Panc1 (cell line): ENCODE data around the gene LPIN3. TPM values are rescaled to one million over a fixed set of nuclear protein-coding genes. Genes with fewer than 3 reads are reported as not detected.

Source experiments
- ATAC-seq: fragments of 200-7000 bp; cut with Tn5 transposase; 2 replicates; pipeline ENCODE4 v1.9.1; 2020; ENCODE audit warnings: mild to moderate bottlenecking, moderate library complexity
- BruUV-seq: library from RNA; stranded (reverse); fragments of 400-500 nt; replicated peaks from 2 replicates; lab custom pipeline; 2021; lab: Mats Ljungman, UMichigan
- CTCF ChIA-PET: fragments of 300-600 bp; sonication (Branson Sonifier 250); formaldehyde crosslinking; loops from one replicate; lab custom pipeline; 2022; ENCODE audit warnings: antibody characterized with exemption; lab: Charles Lee
- POLR2A ChIA-PET: fragments of 300-600 bp; sonication (Branson Sonifier 250); formaldehyde crosslinking; loops from one replicate; lab custom pipeline; 2022; ENCODE audit warnings: antibody characterized with exemption; lab: Charles Lee
- DNase-seq: peaks from one replicate; pipeline ENCODE4 v3.0.0-alpha.2; 2010; ENCODE audit warnings: low read depth, low spot score
- H3K27ac ChIP-seq: 2 replicates; pipeline ENCODE4 v1.5.1; 2011; ENCODE audit warnings: mild to moderate bottlenecking, low read length, inconsistent platforms
- H3K27me3 ChIP-seq: fragments of 200-500 bp; sonication (Bioruptor generic); 2 replicates; pipeline ENCODE4 v1.6.0; 2014; ENCODE audit warnings: low read length, inconsistent platforms; ENCODE audit not compliant: control insufficient read depth, insufficient read depth
- H3K36me3 ChIP-seq: fragments of 200-500 bp; sonication (Bioruptor generic); 2 replicates; pipeline ENCODE4 v1.5.1; 2014; ENCODE audit warnings: inconsistent platforms, mild to moderate bottlenecking, low read length, moderate library complexity; ENCODE audit not compliant: control insufficient read depth, insufficient read depth
- H3K4me1 ChIP-seq: 2 replicates; pipeline ENCODE4 v1.5.1; 2011; ENCODE audit warnings: inconsistent platforms, mild to moderate bottlenecking, low read length, moderate library complexity; ENCODE audit not compliant: control insufficient read depth, insufficient read depth
- H3K4me3 ChIP-seq, 2 experiments: 2 replicates each; pipeline ENCODE4 v1.5.1; 2011 to 2012; ENCODE audit warnings: low read depth in 2 of 2, low read length in 2 of 2, mild to moderate bottlenecking in 2 of 2, inconsistent platforms in 1 of 2, moderate library complexity in 1 of 2
- H3K9me3 ChIP-seq: fragments of 200-500 bp; sonication (Bioruptor generic); 2 replicates; pipeline ENCODE4 v1.5.1; 2014; ENCODE audit warnings: low read depth, mild to moderate bottlenecking, inconsistent platforms, low read length, moderate library complexity; ENCODE audit not compliant: control insufficient read depth, insufficient read depth
- CTCF ChIP-seq: fragments of 450-650 bp; IDR thresholded peaks from 2 replicates; pipeline ENCODE4 v1.5.1; 2017; ENCODE audit warnings: mild to moderate bottlenecking
- POLR2AphosphoS5 ChIP-seq: IDR thresholded peaks from 2 replicates; pipeline ENCODE4 v1.6.1; 2012; ENCODE audit warnings: mild to moderate bottlenecking, low read depth, low read length, moderate library complexity
- REST ChIP-seq, 2 experiments: IDR thresholded peaks; 2 replicates each; pipeline ENCODE4 v1.6.1; 2011 to 2012; ENCODE audit warnings: low read depth in 2 of 2, control low read depth in 1 of 2, low read length in 1 of 2, mild to moderate bottlenecking in 1 of 2, moderate library complexity in 1 of 2; ENCODE audit not compliant: insufficient read depth in 1 of 2
- SIN3A ChIP-seq: IDR thresholded peaks from 2 replicates; pipeline ENCODE4 v1.6.1; 2012; ENCODE audit warnings: low read depth, mild to moderate bottlenecking, low read length, moderate library complexity, borderline replicate concordance; ENCODE audit not compliant: insufficient read depth
- TCF7L2 ChIP-seq: IDR thresholded peaks from 2 replicates; pipeline ENCODE4 v1.6.1; 2011; ENCODE audit warnings: mild to moderate bottlenecking, low read depth, low read length, inconsistent platforms
- in situ Hi-C: cut with HindIII; loops from 2 replicates; pipeline ENCODE4 v1.10.0; 2016; ENCODE audit warnings: low sequenced_read_pairs, low pct_unique_long_range_greater_than_20kb
- intact Hi-C: fragments of 100-400 bp; cut with micrococcal nuclease; formaldehyde crosslinking; loops from one replicate; pipeline ENCODE4 v1.10.0; 2022; ENCODE audit not compliant: unreplicated experiment
- total RNA-seq: library from RNA; stranded (reverse); gene quantifications from one replicate; pipeline ENCODE4 v1.2.1, GENCODE V29; 2021; ENCODE audit not compliant: unreplicated experiment

The LPIN3 gene
- total RNA-seq, 1 experiment from 2014 or later: 21.0 TPM

- intact Hi-C loops (no loop called here), in situ Hi-C loops (no loop called here)
- ATAC-seq (peak; percentile 86), DNase-seq (no peak)
- H3K4me3 ChIP-seq: peak overlapping the region; percentile 71 to 89
- CTCF ChIA-PET: no interaction called here
- peaks cover 11% of the 10 kb centered on the region for H3K4me1 ChIP-seq
- no peaks in the 10 kb centered on the region for H3K27me3 ChIP-seq
- TF ChIP-seq POLR2AphosphoS5 (no peak), CTCF (no peak), REST (IDR thresholded peaks at IDR 0.05; ENCODE audit: insufficient read depth in 1 of 2, low read depth in 2 of 2, low read length in 1 of 2) (no peak), SIN3A (no peak), TCF7L2 (no peak)
- H3K9me3 ChIP-seq: no peaks in the 10 kb centered on the region
- peak overlapping the region; percentile 85 for H3K27ac ChIP-seq
- BruUV-seq: no TSS peak
- POLR2A ChIA-PET: no interaction called here
- H3K36me3 ChIP-seq: no peaks in the 10 kb centered on the region
Observed at GRCh38 chr20:41316602-41317545, 23.7 kb upstream of the LPIN3 start.

- ATAC-seq (peak; percentile 99), DNase-seq (no peak)
- in situ Hi-C loops (no loop called here), intact Hi-C loops (no loop called here)
- TF ChIP-seq CTCF (no peak), POLR2AphosphoS5 (peak; percentile 55; the same call in 1 of the 2 replicates)
- POLR2A ChIA-PET: no interaction called here
- Histone ChIP-seq H3K36me3 (no peaks in the 10 kb centered on the region), H3K4me1 (peaks cover 11% of the 10 kb centered on the region), H3K27me3 (no peaks in the 10 kb centered on the region), H3K27ac (peak within 1 kb of the TSS; percentile 85), H3K4me3 (peak within 1 kb of the TSS; percentile 71 to 89), H3K9me3 (no peaks in the 10 kb centered on the region)
- CTCF ChIA-PET: interaction anchor here (0.7 kb wide), 1 partner anchor 12 kb away, joined by 3 read pairs; no protein-coding TSS in a partner anchor
- no TSS peak for BruUV-seq
Observed at GRCh38 chr20:41317546-41318270, 22.9 kb upstream of the LPIN3 start, which contains the start of gene ZHX3. Gene ZHX3 (minus strand): TSS chr20:41317731. CDS start chr20:41204916, 112,815 bp downstream.
